Epidermal melanocyte (primary cell): ENCODE measurements around the gene SHLD1.

ENCODE experiments used
- DNase-seq: peaks from one replicate; pipeline ENCODE4 v3.0.0; 2011; ENCODE audit warnings: low spot score; ENCODE audit not compliant: insufficient read length

SHLD1 gene

GRCh38 chr20:5818346-5818681, 68.1 kb downstream of the SHLD1 start:
- DNase-seq, result no peak

- DNase-seq, result no peak
These were observed 70.5 kb downstream of the SHLD1 start for GRCh38 chr20:5820738-5821137.

- DNase-seq, result no peak
These were observed 71.5 kb downstream of the SHLD1 start for GRCh38 chr20:5821627-5822215.

- DNase-seq, result no peak
These were observed 72.4 kb downstream of the SHLD1 start for GRCh38 chr20:5822569-5822968.

GRCh38 chr20:5825130-5825719, 75.0 kb downstream of the SHLD1 start:
- no peak for DNase-seq

GRCh38 chr20:5827098-5827853, 77.1 kb downstream of the SHLD1 start:
- DNase-seq, result no peak

- no peak for DNase-seq
These were observed 77.7 kb downstream of the SHLD1 start for GRCh38 chr20:5827861-5828260.

GRCh38 chr20:5829241-5829809, 79.1 kb downstream of the SHLD1 start:
- DNase-seq, result no peak

- no peak for DNase-seq
These were observed 81.5 kb downstream of the SHLD1 start for GRCh38 chr20:5831539-5832237.

GRCh38 chr20:5833309-5833941, 83.2 kb downstream of the SHLD1 start:
- no peak for DNase-seq

GRCh38 chr20:5834436-5835005, 84.3 kb downstream of the SHLD1 start:
- no peak for DNase-seq

GRCh38 chr20:5835321-5835821, 85.2 kb downstream of the SHLD1 start:
- DNase-seq, result no peak

GRCh38 chr20:5835871-5836270, 85.7 kb downstream of the SHLD1 start:
- DNase-seq, result no peak

- DNase-seq, result no peak
These were observed 86.4 kb downstream of the SHLD1 start for GRCh38 chr20:5836569-5836968.

GRCh38 chr20:5840411-5841002, 90.3 kb downstream of the SHLD1 start:
- DNase-seq, result no peak

GRCh38 chr20:5841522-5841921, 91.3 kb downstream of the SHLD1 start:
- no peak for DNase-seq

GRCh38 chr20:5842465-5842864, 92.3 kb downstream of the SHLD1 start:
- DNase-seq, result no peak

- no peak for DNase-seq
These were observed 92.9 kb downstream of the SHLD1 start for GRCh38 chr20:5843054-5843592.

GRCh38 chr20:5844063-5844681, 94.0 kb downstream of the SHLD1 start:
- no peak for DNase-seq
